Transverse colon (tissue), 4 donors: ENCODE results near the gene ZNF506. TPM values are rescaled to one million over a fixed set of nuclear protein-coding genes. Genes with fewer than 3 reads are reported as not detected.
A peak's percentile ranks its signal among the peaks of the same experiment; 100 is the strongest.
"Not testable (repeated sequence)": the region's sequence is repeated elsewhere in the genome, so short reads cannot be mapped to it uniquely, and the experiment has no call there.

Experiments used
- DNase-seq: peaks from one replicate; pipeline ENCODE4 v3.0.0-alpha.2; 2019
- H3K27ac ChIP-seq, 4 donors: fragments of 200-600 bp; sonication (generic); 2 replicates each; pipeline ENCODE4 v1.5.1; 2016 to 2018; ENCODE audit warnings: inconsistent platforms in 4 of 4
- H3K27me3 ChIP-seq: fragments of 200-600 bp; sonication (generic); 2 replicates; pipeline ENCODE4 v1.5.1; 2017; ENCODE audit warnings: inconsistent platforms
- H3K36me3 ChIP-seq, 4 donors: fragments of 200-600 bp; sonication (generic); 2 replicates each; pipeline ENCODE4 v1.5.1; 2017 to 2019; ENCODE audit warnings: inconsistent platforms in 4 of 4
- H3K4me1 ChIP-seq, 4 donors: fragments of 200-600 bp; sonication (generic); 2 replicates each; pipeline ENCODE4 v1.5.1; 2017 to 2020; ENCODE audit warnings: inconsistent platforms in 4 of 4
- H3K4me3 ChIP-seq, 4 donors: fragments of 200-600 bp; sonication (generic); 1 replicate in 1 of 4; 2 replicates in 3 of 4; pipeline versions ENCODE4 v1.5.1 to v1.6.1; 2017 to 2019; ENCODE audit warnings: inconsistent platforms in 4 of 4
- H3K9me3 ChIP-seq, 2 donors: fragments of 200-600 bp; sonication (generic); 2 replicates each; pipeline ENCODE4 v1.5.1; 2017 to 2019; ENCODE audit warnings: inconsistent platforms in 2 of 2
- CTCF ChIP-seq, 5 experiments: fragments of 200-600 bp in 3 of 5; fragments of 450-650 bp in 2 of 5; sonication (generic) in 3 of 5; IDR thresholded peaks; 1 replicate in 2 of 5; 2 replicates in 3 of 5; pipeline ENCODE4 v1.5.1; 2016 to 2017; ENCODE audit warnings: antibody characterized with exemption in 5 of 5, inconsistent platforms in 3 of 5, mild to moderate bottlenecking in 2 of 5, moderate library complexity in 1 of 5
- EP300 ChIP-seq: sonication (generic); formaldehyde crosslinking; IDR thresholded peaks from one replicate; pipeline ENCODE4 v1.6.1; 2017; ENCODE audit warnings: antibody characterized with exemption, low read depth
- POLR2A ChIP-seq: fragments of 450-650 bp; IDR thresholded peaks from one replicate; pipeline ENCODE4 v1.6.1; 2016; ENCODE audit warnings: antibody characterized with exemption, mild to moderate bottlenecking, moderate library complexity
- POLR2AphosphoS5 ChIP-seq, 3 donors: sonication (generic); formaldehyde crosslinking; IDR thresholded peaks; one replicate each; pipeline ENCODE4 v1.6.1; 2016; ENCODE audit warnings: antibody characterized with exemption in 3 of 3
- WGBS, 2 donors: methylation state at CpG; one replicate each; pipeline ENCODE4 v1.1.5; 2018; ENCODE audit warnings: low coverage in 1 of 2; 5-methylcytosine and 5-hydroxymethylcytosine counted together
- in situ Hi-C, 4 donors: fragments of 200-750 bp; cut with MboI; loops; one replicate each; pipeline versions ENCODE4 v1.15.0 to v1.15.1; 2017; ENCODE audit warnings: low sequenced_read_pairs in 3 of 4, low pct_ligation_motif_present in 1 of 4, low pct_unique_long_range_greater_than_20kb in 1 of 4
- intact Hi-C: fragments of 100-400 bp; cut with DNase I; formaldehyde crosslinking; loops from one replicate; pipeline ENCODE4 v1.15.1; 2023; ENCODE audit warnings: low total_unique reads
- total RNA-seq, 4 donors: library from RNA; depleted of rRNA; stranded (reverse); fragments of >200 nt; gene quantifications; one replicate each; pipeline ENCODE4 v1.1.0, GENCODE V29; 2016

Gene ZNF506
- total RNA-seq, 4 donors from 2014 or later = 11.6 to 43.2 (median 25.4) TPM

GRCh38 chr19:19817357-19817756 is 4.2 kb downstream of the ZNF506 start:
- Histone ChIP-seq H3K27ac (peak overlapping the region in 1 of 4 donors; percentile 46), H3K4me1 (peaks cover 0 to 38% (median 14%) of the 10 kb centered on the region in 4 donors), H3K9me3 (peaks cover 10 to 12% of the 10 kb centered on the region in 2 donors)

GRCh38 chr19:19816679-19817078 is 4.9 kb downstream of the ZNF506 start:
- H3K36me3 ChIP-seq = peaks cover 0 to 35% (median 0%) of the 10 kb centered on the region in 4 donors
- peaks cover 10 to 12% of the 10 kb centered on the region in 2 donors for H3K9me3 ChIP-seq
- intact Hi-C loops = no loop called here
- peaks cover 0 to 33% (median 12%) of the 10 kb centered on the region in 4 donors for H3K4me1 ChIP-seq
- TF ChIP-seq CTCF (IDR thresholded peaks at IDR 0.05) (no peak), POLR2AphosphoS5 (IDR thresholded peaks at IDR 0.05) (no peak), POLR2A (no peak), EP300 (no peak)
- H3K4me3 ChIP-seq = no peak overlapping the region
- 84 to 96% methylated on average over 4 to 9 of the region's 9 CpGs for WGBS, 2 donors
- no peak for DNase-seq
- H3K27me3 ChIP-seq = no peaks in the 10 kb centered on the region
- in situ Hi-C loops = no loop called here
- H3K27ac ChIP-seq = no peak overlapping the region

More at GRCh38 chr19:19817357-19817756, 4.2 kb downstream of the ZNF506 start:
- H3K27me3 ChIP-seq = no peaks in the 10 kb centered on the region
- H3K36me3 ChIP-seq = peaks cover 0 to 35% (median 0%) of the 10 kb centered on the region in 4 donors
- no peak for DNase-seq
- no peak overlapping the region for H3K4me3 ChIP-seq
- in situ Hi-C loops (no loop called here), intact Hi-C loops (no loop called here)
- no peak for TF ChIP-seq EP300
- TF ChIP-seq CTCF (IDR thresholded peaks at IDR 0.05) = no peak
- TF ChIP-seq POLR2AphosphoS5 (IDR thresholded peaks at IDR 0.05) = no peak
- no peak for TF ChIP-seq POLR2A
- WGBS, 2 donors = 80 to 95% methylated on average over 3 of the region's 3 CpGs

- H3K27ac ChIP-seq, H3K4me3 ChIP-seq, in situ Hi-C loops, H3K27me3 ChIP-seq, H3K4me1 ChIP-seq, DNase-seq, intact Hi-C loops: not testable (repeated sequence)
- Histone ChIP-seq H3K9me3 (peaks cover 0 to 18% of the 10 kb centered on the region in 2 donors), H3K36me3 (peaks cover 0 to 36% (median 0%) of the 10 kb centered on the region in 4 donors)
- 85% methylated on average over 1 of the region's 1 CpG; no CpG with 5 or more reads in 1 of the 2 donors for WGBS, 2 donors
These were observed 9.6 kb downstream of the ZNF506 start for GRCh38 chr19:19811999-19812398.

GRCh38 chr19:19805480-19805879 is 16.1 kb downstream of the ZNF506 start:
- in situ Hi-C loops = no loop called here
- Histone ChIP-seq H3K4me3 (no peak overlapping the region), H3K27me3 (no peaks in the 10 kb centered on the region), H3K9me3 (peaks cover 11 to 33% of the 10 kb centered on the region in 2 donors), H3K27ac (no peak overlapping the region), H3K4me1 (no peaks in the 10 kb centered on the region), H3K36me3 (peaks cover 0 to 68% (median 23%) of the 10 kb centered on the region in 4 donors)
- no peak for DNase-seq
- TF ChIP-seq EP300 (no peak), CTCF (IDR thresholded peaks at IDR 0.05) (no peak), POLR2AphosphoS5 (IDR thresholded peaks at IDR 0.05) (no peak), POLR2A (no peak)
- 89 to 100% methylated on average over 1 of the region's 1 CpG for WGBS, 2 donors
- intact Hi-C loops = no loop called here

GRCh38 chr19:19788015-19788414 is 33.5 kb downstream of the ZNF506 start:
- no peak for DNase-seq
- H3K27me3 ChIP-seq = no peaks in the 10 kb centered on the region
- no peak overlapping the region for H3K4me3 ChIP-seq
- H3K36me3 ChIP-seq = peaks cover 1 to 45% (median 23%) of the 10 kb centered on the region in 4 donors
- H3K4me1 ChIP-seq = no peaks in the 10 kb centered on the region
- TF ChIP-seq EP300 = no peak
- no peak for TF ChIP-seq POLR2A
- WGBS, 2 donors = 60 to 90% methylated on average over 1 of the region's 1 CpG
- peaks cover 5 to 12% of the 10 kb centered on the region in 2 donors for H3K9me3 ChIP-seq
- intact Hi-C loops = no loop called here
- in situ Hi-C loops = no loop called here
- H3K27ac ChIP-seq = no peak overlapping the region

GRCh38 chr19:19785476-19785875 is 36.1 kb downstream of the ZNF506 start:
- WGBS, 2 donors = 97% methylated on average over 19 of the region's 19 CpGs; no CpG with 5 or more reads in 1 of the 2 donors
- intact Hi-C loops, H3K4me1 ChIP-seq: not testable (repeated sequence)

More at GRCh38 chr19:19785476-19785875, 36.1 kb downstream of the ZNF506 start:
- in situ Hi-C loops, DNase-seq, H3K27ac ChIP-seq, H3K4me3 ChIP-seq, H3K27me3 ChIP-seq, H3K9me3 ChIP-seq: not testable (repeated sequence)
- peaks cover 0 to 20% (median 7%) of the 10 kb centered on the region in 4 donors for H3K36me3 ChIP-seq
